Left renal cortex interstitium (tissue), 4 donors: Measurements from ENCODE around the gene FANCF. TPM values are rescaled to one million over a fixed set of nuclear protein-coding genes. Genes with fewer than 3 reads are reported as not detected.
A peak's percentile ranks its signal among the peaks of the same experiment; 100 is the strongest.

Source experiments
- DNase-seq, 4 donors: peaks; one replicate each; pipeline ENCODE4 v3.0.0-alpha.2; 2013; ENCODE audit warnings: low read depth in 4 of 4, low spot score in 2 of 4, missing footprints in 1 of 4
- polyA plus RNA-seq, 4 donors: library from polyadenylated mRNA; unstranded; fragments of 120-200 nt; gene quantifications; one replicate each; pipeline ENCODE4 v1.2.1, GENCODE V29; 2013; ENCODE audit not compliant: insufficient read length in 4 of 4

The FANCF gene
- polyA plus RNA-seq, 4 donors = 16.9 to 20.0 (median 18.1) TPM

DNA sequence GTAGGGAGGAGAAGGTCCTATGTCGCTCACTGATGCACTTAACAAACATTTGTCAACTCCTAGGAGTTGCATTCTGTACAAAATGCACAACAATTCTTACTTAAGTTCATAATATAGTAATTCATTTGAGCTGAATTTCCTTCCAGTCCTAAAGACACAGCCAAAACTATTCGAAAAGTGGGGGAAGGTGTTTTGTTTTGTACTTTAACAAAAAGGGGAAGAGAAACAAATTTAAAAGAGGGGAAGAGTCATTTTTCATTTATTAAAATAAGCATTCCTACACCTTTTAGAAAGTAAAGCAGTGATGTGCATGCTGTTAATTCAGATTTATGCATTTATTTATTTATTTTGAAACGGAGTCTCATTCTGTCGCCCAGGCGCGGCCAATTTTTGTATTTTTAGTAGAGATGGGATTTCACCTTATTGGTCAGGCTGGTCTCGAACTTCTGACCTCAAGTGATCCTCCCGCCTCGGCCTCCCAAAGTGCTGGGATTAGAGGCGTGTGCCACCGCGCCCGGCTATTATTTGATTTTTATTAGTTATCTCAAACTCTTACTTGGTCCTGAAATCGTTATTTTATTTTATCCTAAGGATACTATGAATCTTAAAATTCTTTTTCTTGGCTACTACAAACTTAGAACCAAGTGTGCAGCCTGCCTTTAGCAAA is 1.1 kb upstream of the FANCF start:
- no peak for DNase-seq

DNA sequence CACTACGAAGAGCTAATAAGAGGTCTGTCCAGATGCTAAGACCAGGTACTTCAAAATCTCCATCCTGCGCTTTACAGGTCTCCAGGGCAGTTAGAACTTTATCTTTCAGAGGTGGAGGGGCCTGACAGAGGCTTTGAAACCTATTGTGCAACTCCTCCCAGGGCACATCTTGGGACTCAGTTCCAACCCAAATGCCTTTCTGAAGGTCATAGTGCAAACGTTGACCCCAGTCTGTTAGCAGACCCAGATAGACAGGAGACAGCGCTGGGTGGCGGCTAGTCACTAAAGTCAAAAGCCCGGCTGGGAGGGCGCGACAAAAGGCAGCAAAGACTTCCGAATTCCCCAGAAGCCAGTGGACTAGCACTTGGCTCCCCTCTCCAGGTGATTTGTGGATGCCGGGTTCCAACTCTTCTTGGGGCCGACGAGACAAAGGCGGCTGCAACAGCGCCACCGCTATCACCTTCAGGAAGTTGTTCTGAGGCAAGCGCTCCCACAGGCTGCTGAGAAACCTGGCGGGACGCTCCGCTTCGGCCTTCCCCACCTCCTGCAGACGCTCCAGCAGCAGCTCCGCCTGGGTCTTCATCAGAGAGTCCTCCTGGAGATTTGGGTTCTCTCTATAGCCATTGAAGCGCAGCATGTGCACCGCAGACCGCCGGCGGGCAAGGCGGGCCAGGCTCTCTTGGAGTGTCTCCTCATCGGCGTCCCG is 728 bp downstream of the FANCF start:
- DNase-seq = peak in 3 of 4 donors; percentile 47 to 68 (median 63)

DNA sequence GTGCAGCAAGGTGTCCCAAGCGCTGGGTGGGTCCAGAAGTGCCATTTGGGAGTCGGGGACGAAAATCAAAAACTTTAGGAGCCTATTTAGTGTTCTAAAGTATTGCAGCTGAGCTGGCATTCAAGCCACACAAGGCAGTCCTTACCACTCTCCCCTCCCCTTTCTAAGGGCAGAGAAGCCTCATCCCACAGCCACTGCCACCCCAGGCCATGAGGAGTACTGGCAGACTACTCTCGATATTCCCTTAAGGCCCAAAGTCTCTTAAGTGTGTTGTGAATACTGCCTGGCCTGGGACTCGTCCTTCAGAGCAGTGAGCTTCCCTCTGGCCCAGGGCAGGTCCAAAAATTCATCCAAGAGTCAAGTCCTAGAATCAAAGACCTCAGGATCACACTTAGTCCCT is 7.8 kb downstream of the FANCF start:
- no peak for DNase-seq

- DNase-seq = no peak
Observed at GRCh38 chr11:22603933-22604332, 21.7 kb downstream of the FANCF start.

DNA sequence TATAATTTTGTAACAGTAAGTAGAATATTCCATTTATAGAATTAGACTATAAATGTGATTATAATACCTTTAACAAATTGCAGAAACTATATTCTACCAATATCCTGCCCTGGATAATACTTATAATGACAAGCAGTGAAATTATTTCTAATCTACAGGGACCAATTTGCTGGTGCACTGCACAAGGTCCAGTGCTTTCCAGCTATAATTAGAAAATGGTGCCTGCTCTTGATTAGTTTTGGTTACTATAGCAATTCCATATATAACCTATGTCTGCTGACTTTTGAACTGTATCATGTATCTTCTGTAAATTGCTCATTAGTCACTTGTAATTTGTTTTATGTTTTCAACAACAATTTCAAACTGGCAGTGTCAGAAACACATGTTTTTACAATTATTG is 23.1 kb downstream of the FANCF start:
- DNase-seq = no peak

DNA sequence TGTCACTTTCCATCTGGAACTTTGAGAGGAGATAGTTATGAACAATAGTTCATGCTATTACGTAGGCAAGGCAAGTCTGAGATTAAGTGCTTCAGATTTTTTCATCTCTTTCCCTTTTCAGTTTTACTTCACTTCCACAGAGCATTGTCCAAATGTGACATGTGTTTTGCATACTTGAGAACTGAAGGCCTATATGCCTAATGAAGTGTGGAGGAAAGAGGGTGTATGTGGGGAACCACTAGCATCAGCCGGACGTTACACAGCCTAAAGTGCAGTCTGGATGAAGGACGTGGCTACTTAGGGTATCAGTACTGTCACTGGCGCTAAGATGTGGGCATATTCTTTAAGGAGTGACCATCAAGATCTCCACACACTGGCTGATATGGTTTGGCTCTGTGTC is 26.2 kb downstream of the FANCF start:
- DNase-seq = no peak

GRCh38 chr11:22597062-22597461 is 28.6 kb downstream of the FANCF start:
- DNase-seq = no peak

DNA sequence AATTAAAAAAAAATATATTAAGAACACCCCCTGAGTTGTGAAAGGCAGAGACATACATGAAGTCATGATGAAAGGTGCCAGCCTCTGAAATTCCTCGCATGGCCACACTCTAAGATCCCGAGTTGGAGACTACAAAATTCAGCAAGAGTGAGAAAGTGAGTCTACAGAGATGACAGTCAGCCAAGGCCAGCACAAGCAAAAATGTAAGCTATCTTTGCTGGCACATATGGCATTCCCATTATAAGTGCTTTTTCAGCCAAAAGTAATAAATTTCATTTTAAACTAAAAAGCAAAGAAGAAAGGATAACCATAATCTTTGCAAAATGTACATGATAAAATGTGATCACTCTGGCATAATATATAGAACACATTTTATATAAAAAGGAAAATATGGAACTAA is 40.6 kb downstream of the FANCF start:
- DNase-seq = no peak

- DNase-seq = no peak
Observed at GRCh38 chr11:22583963-22584492, 41.6 kb downstream of the FANCF start.

DNA sequence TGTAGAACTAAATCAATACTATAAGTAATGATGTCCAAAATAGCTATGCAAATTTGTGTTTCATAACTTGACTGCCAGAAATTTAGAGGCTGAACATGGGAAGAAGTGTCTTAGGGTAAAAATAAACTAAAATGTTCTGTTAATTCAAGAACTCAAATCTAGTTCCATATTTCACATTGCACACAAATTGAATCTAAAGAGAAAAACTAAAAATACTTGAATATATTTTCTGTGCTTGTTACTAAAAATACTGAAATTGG is 43.5 kb downstream of the FANCF start:
- no peak for DNase-seq

GRCh38 chr11:22581354-22582150 is 44.1 kb downstream of the FANCF start:
- DNase-seq = no peak

GRCh38 chr11:22577854-22578253 is 47.8 kb downstream of the FANCF start:
- no peak for DNase-seq

Other genes with a start within 250 kb of the FANCF start
- 10 to 100 TPM in 3 of 4 donors, 1 to 10 TPM in 1; 9.6 to 13.0 (median 11.1) TPM for gene GAS2, start 40.8 kb upstream of the FANCF start, polyA plus RNA-seq
- 10 to 100 TPM; 38.0 to 55.5 (median 42.7) TPM for gene SVIP, start 204.0 kb upstream of the FANCF start, polyA plus RNA-seq
- gene CCDC179, start 234.7 kb upstream of the FANCF start, polyA plus RNA-seq = not detected